Stimulated activated CD4-positive, alpha-beta T cell treated with anti-CD3 and anti-CD28 coated beads, Interleukin-1b, Interleukin-23, amount 100 ng/mL, for 24 hours (primary cell): Measurements from ENCODE around the gene GRHPR.
A peak's percentile ranks its signal among the peaks of the same experiment; 100 is the strongest.
"Not testable (repeated sequence)": the region's sequence is repeated elsewhere in the genome, so short reads cannot be mapped to it uniquely, and the experiment has no call there.

Experiments
- DNase-seq, 4 experiments: peaks; one replicate each; pipeline ENCODE4 v3.0.0-alpha.2; 2020; ENCODE audit warnings: low read depth in 4 of 4, low spot score in 1 of 4

Gene GRHPR

DNA sequence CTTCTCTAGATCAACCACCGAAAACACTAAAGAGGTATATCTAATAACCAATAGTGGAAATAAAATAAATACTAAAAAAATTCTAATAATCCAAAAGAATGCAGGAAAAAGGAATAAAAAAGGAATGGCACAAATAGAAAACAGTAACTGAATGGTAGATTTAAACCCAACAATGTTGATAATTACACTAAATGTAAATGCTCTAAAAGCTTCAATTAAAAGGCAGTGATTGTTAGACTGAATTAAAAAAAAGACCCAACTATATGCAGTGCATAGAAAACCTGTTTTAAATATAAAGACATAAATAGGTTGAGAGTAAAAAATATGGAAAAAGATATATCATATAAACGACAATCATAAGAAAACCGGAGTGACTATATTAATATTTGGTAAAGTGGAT lies 51.9 kb downstream of the GRHPR start:
- DNase-seq: no peak

DNA sequence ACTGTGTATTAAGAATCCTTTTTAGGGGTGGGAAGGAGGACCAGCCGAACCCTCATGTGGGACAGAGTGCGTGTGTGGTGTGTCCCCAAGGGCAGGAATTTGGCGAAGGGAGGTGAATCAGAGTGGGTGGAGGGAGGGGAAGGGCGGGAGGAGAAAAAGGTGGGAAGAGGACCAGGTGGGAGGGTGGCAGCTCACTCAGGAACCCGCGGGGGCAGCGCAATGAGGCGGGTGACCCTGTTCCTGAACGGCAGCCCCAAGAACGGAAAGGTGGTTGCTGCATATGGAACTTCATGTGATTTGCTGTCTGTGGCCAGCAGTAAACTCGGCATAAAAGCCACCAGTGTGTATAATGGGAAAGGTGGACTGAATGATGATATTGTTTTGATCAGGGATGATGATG lies 54.4 kb downstream of the GRHPR start:
- no peak for DNase-seq

GRCh38 chr9:37477443-37477842 lies 54.9 kb downstream of the GRHPR start:
- not testable (repeated sequence) for DNase-seq

GRCh38 chr9:37477987-37478619 lies 55.6 kb downstream of the GRHPR start:
- DNase-seq: not testable (repeated sequence)

GRCh38 chr9:37480759-37481158 lies 58.3 kb downstream of the GRHPR start:
- DNase-seq: no peak

GRCh38 chr9:37485389-37486255 lies 63.1 kb downstream of the GRHPR start, which contains the start of gene POLR1E:
Gene POLR1E (plus strand): TSS chr9:37485948. CDS start chr9:37486048, 100 bp downstream.
- DNase-seq: peak; percentile 92 to 96 (median 94)

DNA sequence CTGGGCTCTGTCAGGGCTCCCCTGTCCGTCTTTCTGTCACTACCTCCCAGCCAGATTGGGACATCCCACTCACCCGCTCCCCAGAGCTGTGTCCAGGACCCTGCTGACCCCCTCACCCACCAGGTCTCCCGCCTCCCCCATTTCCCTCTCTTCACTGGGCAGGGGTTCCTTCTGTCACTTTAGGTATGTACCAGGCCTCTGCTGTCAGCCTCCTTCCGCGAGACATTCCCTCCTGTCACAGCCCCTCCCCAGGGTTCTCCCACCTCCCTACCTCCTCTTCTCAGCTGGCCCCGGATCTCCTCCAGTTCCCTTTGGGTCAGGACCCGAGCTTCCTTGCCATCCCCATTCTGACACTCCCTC lies 63.7 kb downstream of the GRHPR start:
- DNase-seq: no peak
